NOMO-1 treated with dmso at 0.1 percent for 144 hours (cell line): ENCODE data around the gene CAPZB.
A peak's percentile ranks its signal among the peaks of the same experiment; 100 is the strongest.
"Not testable (repeated sequence)": the region's sequence is repeated elsewhere in the genome, so short reads cannot be mapped to it uniquely, and the experiment has no call there.

Experiments used
- DNase-seq: peaks from one replicate; lab custom pipeline; 2025; ENCODE audit not compliant: unreplicated experiment; lab: John Stamatoyannopoulos, UW

CAPZB gene

GRCh38 chr1:19485362-19486187, at the start of gene CAPZB:
Gene CAPZB, minus strand, starts transcription at chr1:19485539. Its CDS starts 101 bp downstream, at chr1:19485438.
- DNase-seq, result peak; percentile 81

GRCh38 chr1:19534281-19534680, 48.9 kb upstream of the CAPZB start:
- no peak for DNase-seq

- no peak for DNase-seq
These were observed 48.3 kb upstream of the CAPZB start for GRCh38 chr1:19533626-19534025.

GRCh38 chr1:19532519-19532918, 47.2 kb upstream of the CAPZB start:
- DNase-seq, result no peak

GRCh38 chr1:19529664-19530063, 44.3 kb upstream of the CAPZB start:
- no peak for DNase-seq

- no peak for DNase-seq
These were observed 43.1 kb upstream of the CAPZB start for GRCh38 chr1:19528438-19528837.

- DNase-seq, result no peak
These were observed 40.5 kb upstream of the CAPZB start for GRCh38 chr1:19525607-19526545.

- no peak for DNase-seq
These were observed 39.5 kb upstream of the CAPZB start for GRCh38 chr1:19524791-19525190.

GRCh38 chr1:19522570-19522969, 37.2 kb upstream of the CAPZB start:
- not testable (repeated sequence) for DNase-seq

- DNase-seq, result no peak
These were observed 36.1 kb upstream of the CAPZB start for GRCh38 chr1:19521411-19521810.

GRCh38 chr1:19517017-19517416, 31.7 kb upstream of the CAPZB start:
- no peak for DNase-seq

GRCh38 chr1:19515201-19515600, 29.9 kb upstream of the CAPZB start:
- no peak for DNase-seq

GRCh38 chr1:19514391-19514831, 29.1 kb upstream of the CAPZB start:
- no peak for DNase-seq

- DNase-seq, result no peak
These were observed 27.2 kb upstream of the CAPZB start for GRCh38 chr1:19512545-19512944.

- no peak for DNase-seq
These were observed 25.8 kb upstream of the CAPZB start for GRCh38 chr1:19511116-19511515.

GRCh38 chr1:19509647-19510046, 24.3 kb upstream of the CAPZB start:
- DNase-seq, result not testable (repeated sequence)

GRCh38 chr1:19507516-19507915, 22.2 kb upstream of the CAPZB start:
- no peak for DNase-seq

GRCh38 chr1:19505693-19506457, 20.5 kb upstream of the CAPZB start:
- peak; percentile 97 for DNase-seq

GRCh38 chr1:19504796-19505692, 19.7 kb upstream of the CAPZB start:
- DNase-seq, result no peak

GRCh38 chr1:19502284-19502683, 16.9 kb upstream of the CAPZB start:
- not testable (repeated sequence) for DNase-seq
